DMS114 treated with DMSO at 0.1 percent for 48 hours (cell line): ENCODE measurements around the gene LENEP.

Experiments
- DNase-seq: peaks from one replicate; lab custom pipeline; 2025; ENCODE audit not compliant: unreplicated experiment; lab: John Stamatoyannopoulos, UW

LENEP gene

GRCh38 chr1:154993572-154994268, at the start of gene LENEP:
LENEP (plus strand) TSS chr1:154993586; CDS start chr1:154993608, 22 bp downstream.
- no peak for DNase-seq

- DNase-seq: peak; percentile 64
Measured at GRCh38 chr1:154943649-154944400, 49.6 kb upstream of the LENEP start.

GRCh38 chr1:154944401-154945159, 48.8 kb upstream of the LENEP start:
- DNase-seq: no peak

GRCh38 chr1:154945160-154945961, 48.0 kb upstream of the LENEP start:
- no peak for DNase-seq

- no peak for DNase-seq
Measured at GRCh38 chr1:154945962-154946850, 47.2 kb upstream of the LENEP start.

GRCh38 chr1:154948079-154948478, 45.3 kb upstream of the LENEP start:
- no peak for DNase-seq

GRCh38 chr1:154951901-154952657, 41.3 kb upstream of the LENEP start:
- DNase-seq: no peak

- DNase-seq: no peak
Measured at GRCh38 chr1:154952664-154953063, 40.7 kb upstream of the LENEP start.

GRCh38 chr1:154953611-154954038, 39.8 kb upstream of the LENEP start:
- DNase-seq: no peak

GRCh38 chr1:154954541-154954940, 38.8 kb upstream of the LENEP start:
- no peak for DNase-seq

GRCh38 chr1:154955039-154955717, 38.2 kb upstream of the LENEP start:
- no peak for DNase-seq

GRCh38 chr1:154955718-154956543, 37.5 kb upstream of the LENEP start, which contains the start of gene PBXIP1:
PBXIP1 (minus strand) TSS chr1:154956099; CDS start chr1:154953721, 2,378 bp downstream.
- DNase-seq: peak; percentile 95

GRCh38 chr1:154956544-154956941, 36.8 kb upstream of the LENEP start:
- DNase-seq: no peak

GRCh38 chr1:154957091-154957657, 36.2 kb upstream of the LENEP start:
- DNase-seq: no peak

- DNase-seq: no peak
Measured at GRCh38 chr1:154958036-154958435, 35.4 kb upstream of the LENEP start.

- DNase-seq: no peak
Measured at GRCh38 chr1:154958681-154959425, 34.5 kb upstream of the LENEP start.

GRCh38 chr1:154959426-154959780, 34.0 kb upstream of the LENEP start:
- no peak for DNase-seq
